GM18499 (cell line): ENCODE results near the gene ATRAID.

Experiments used
- ATAC-seq: cut with Tn5 transposase; IDR thresholded peaks from one replicate; pipeline ENCODE4 v1.9.1; 2021; ENCODE audit warnings: moderate number of reproducible peaks; ENCODE audit not compliant: insufficient read depth, unreplicated experiment

Gene ATRAID

DNA sequence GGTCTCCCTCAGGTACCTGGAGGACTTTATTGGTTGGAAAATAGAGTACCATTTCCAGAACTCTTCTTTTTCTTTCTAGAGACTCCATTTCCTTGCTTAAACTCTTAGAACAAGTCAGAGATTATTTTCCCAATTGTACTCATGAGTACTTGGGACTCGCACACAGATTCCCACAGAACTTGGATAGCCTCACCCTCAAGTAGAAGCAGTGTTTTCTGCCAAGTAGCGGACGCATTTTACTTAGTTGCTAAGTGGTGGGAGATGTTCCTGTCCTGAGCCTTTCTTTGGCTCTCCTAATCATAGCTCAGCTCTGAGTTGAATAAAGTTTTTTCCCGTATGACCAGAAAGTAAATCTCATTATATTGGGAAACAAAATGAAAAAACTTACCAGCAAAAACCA is 33.8 kb downstream of the ATRAID start:
- no peak for ATAC-seq

DNA sequence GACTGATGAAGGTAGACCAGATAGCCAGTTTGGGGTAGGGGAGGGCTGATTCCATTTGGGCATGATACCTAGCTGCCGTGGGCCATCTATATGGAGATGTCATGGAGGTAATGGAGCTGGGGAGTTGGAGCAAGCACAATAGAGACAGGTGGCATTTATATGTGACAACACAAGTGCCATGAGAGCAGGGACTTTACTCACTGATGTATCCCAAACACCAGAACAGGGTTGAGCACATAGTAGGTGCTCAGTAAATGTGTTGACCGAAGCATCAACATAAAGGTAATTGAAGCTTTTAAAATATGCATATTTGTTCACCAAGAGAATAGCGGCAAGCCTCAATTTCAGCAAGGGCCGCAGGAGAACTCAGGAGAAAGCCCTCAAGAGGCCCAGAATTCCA is 36.1 kb downstream of the ATRAID start:
- no peak for ATAC-seq

DNA sequence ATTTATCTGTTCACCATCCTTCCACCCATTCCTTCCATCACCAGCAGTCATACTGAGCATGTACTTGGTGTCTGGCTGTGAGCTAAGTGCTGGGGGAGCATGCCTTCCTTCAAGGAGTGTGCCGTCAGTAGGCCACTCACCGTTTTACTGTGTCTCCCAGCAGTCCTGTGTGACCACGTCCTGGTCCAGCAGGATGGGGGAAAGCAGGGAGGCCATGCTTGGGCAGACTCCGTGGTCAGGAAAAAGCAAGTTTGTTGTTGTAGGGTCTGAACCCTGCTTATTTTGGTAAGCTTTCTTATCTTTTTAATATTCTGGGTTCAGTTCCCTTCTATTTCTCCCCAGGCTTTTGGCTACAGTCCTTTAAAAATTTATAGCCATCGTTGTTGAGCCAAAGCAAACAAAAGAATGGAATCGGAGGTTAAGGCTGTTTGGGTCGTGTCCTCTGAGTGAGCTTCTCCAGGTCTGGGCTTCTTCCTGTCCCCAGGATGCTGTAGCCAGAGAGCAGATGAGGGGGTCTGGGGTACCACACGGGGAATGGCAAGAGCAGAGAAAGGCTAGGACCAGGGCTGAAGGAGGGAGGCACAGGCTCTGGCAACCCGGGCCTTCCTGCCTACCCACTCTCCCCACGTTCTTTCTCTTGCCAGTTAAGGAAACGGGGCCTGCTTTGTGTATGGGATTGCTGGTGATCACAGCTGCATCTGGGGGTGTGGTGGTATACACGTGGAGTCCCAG is 37.5 kb downstream of the ATRAID start:
- no peak for ATAC-seq

DNA sequence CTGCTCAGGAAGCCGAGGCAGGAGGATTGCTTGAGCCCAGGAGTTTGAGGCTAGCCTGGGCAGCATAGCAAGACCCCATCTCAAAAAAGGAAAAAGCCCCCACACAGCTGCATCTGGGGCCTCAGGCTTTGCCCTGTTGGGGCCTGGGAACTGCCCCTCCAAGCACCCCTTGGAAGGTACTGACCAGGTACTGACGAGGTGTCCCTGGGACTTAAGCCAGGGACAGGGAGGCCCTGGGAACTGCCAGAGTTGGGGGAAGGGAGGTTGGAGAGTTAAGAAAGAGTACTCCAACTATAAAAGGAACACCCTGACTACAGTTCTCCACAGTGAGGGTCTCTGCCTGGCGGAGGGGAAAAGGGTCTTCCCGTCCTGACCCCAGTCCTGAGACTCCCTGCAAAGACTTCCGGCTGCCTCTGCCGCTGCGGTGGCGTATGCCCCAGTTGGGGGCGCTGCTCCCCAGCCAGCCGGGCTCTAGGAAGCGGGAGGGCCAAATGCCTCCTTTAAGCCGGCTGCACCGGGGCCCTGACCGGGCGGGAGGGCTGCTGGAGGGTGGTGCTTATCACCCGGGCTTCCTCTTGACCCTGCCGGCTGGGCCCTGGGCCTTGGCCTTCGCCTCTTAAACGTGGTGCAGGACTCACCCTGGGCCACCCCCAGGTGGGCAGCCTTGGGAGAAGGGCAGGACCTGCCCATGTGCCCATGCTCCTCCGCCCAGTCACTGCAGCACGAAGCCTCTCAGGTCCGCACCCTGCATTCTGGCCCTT is 38.2 kb downstream of the ATRAID start:
- ATAC-seq: no peak

DNA sequence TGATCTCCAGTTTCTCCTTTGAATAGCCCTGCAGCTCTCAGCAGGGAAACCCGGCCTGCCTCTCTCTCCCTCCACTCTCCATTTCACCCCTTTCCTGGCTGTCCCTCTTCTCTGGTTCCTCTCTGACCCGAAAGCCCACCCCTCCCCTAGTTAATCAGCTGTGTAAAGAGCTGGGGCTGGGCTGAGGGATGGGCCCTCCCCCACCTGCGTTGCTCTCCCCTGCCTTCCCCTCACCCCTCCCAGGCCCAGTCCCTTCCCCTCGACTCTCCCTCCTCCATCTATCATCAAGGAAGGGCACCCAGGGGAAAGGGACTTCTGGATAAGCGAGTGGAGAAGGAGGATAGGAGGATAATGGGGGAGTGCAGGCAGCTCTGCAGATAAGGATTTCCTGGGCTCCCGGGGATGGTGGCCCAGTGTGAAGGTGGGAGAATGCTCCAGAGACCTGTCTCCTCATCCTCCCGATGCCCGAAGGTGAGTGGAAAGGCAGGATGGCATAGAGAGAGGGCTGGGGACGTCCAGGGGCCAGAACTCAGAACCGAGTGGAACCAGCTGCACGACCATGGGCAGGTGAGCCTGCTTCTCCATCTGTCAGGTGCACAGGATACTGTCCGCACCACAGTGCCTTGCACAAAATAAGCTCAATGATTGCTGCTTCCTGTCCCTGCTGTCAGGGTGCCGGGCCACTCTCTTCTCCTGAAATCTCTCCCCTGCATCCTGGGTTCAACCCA is 39.0 kb downstream of the ATRAID start:
- ATAC-seq: no peak

DNA sequence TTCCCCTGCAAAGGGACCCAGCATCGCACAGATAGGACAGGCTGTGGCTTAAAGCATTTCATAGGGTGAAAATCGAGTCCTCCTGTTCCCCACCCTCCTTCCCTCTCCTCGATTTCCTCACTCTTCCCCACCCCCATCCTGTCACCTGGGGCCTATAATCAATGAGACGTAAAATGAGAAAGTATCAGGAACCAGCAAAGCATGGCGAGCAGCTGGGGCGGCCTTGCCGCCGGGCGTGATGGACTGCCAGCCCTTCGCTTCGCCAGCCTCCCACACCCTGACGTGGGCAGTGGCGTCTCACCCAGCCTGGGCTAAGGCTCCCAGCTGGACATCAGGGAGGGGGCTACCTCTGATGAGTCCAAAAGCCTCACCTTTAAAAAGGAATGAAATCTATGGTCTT is 39.9 kb downstream of the ATRAID start:
- no peak for ATAC-seq

DNA sequence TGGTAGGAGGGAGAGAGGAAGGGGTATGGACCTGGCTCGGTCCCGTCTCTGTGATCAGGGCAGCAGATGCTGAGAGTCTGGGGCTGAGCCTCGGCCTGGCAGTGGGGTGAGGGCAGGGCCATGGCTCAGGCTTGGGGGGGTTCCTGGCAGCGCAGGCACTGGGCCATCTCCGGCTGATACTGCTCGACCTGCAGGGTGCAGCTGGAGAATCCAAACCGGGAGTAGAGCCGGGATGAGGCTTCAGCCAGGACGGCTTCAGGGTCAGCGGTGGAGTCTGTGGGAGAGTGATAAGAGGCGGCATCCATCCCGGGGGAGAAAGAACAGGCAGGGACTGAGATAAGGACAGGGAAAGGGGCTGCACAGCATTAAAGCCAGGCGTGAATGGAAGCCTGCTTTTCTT is 43.3 kb downstream of the ATRAID start:
- no peak for ATAC-seq

DNA sequence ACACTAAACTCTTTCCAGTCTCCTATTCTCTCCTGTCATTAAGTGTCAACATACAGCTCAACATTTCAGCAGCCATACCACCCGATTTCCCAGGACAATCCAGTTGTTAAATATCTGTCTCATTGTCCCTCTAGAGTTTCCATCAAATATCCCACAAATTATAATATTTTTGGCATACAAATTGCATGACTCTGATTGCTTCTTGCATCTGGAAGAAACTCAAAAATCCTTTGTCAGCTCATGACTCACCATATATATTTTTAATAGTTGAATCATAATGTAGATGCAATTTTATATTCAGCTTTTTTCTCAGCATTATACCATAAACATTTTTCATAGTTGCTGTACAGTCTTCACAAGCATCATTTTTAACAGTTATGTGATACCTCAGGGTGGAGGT is 43.8 kb downstream of the ATRAID start:
- no peak for ATAC-seq

DNA sequence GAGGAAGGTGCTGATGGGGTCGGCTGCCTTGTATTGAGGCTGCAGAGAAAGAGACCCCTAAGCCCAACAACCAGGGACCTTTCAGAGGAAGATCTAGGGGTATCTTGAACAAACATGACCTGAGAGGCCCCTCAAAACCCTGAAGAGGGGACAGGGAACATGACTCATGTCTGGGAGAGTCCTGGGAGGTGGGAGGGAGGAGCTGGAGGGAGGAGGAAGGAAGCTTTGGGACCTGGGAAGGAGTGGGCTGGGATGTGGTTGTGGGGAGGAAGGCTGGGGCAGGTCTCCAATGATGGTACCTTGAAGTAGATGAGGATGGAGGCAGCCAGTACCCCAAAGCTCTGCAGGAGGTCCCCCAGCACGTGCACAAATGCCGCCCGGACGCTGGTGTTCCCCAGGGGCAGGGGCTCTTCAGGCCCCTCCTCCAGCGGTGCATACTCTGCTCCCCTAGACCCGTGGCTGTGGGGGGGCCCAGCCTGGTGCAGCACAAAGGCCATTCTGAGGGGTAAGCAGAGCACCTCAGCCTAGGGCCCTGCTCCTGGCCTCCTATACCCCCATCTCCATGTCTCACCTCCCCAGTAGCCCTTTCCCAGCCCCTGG is 45.1 kb downstream of the ATRAID start:
- ATAC-seq: no peak

DNA sequence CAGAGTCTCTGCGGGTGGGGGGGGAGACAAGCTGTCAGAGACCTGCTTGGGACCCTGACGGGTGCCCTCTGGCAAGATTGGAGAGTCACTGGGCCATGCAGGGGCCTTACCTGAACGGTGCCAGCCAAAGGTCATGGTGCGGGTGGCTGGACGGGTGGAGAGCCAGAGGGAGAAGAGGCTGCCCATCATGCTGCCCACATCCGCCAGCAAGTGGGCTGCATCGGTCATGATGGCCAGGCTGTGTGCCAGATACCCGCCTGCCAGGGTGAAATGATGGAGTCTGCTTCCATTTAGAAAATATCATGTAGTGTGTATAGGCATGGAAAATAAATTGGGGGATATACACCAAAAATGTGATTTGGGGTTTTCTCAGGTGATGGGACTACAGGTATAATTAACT is 46.2 kb downstream of the ATRAID start:
- ATAC-seq: no peak

DNA sequence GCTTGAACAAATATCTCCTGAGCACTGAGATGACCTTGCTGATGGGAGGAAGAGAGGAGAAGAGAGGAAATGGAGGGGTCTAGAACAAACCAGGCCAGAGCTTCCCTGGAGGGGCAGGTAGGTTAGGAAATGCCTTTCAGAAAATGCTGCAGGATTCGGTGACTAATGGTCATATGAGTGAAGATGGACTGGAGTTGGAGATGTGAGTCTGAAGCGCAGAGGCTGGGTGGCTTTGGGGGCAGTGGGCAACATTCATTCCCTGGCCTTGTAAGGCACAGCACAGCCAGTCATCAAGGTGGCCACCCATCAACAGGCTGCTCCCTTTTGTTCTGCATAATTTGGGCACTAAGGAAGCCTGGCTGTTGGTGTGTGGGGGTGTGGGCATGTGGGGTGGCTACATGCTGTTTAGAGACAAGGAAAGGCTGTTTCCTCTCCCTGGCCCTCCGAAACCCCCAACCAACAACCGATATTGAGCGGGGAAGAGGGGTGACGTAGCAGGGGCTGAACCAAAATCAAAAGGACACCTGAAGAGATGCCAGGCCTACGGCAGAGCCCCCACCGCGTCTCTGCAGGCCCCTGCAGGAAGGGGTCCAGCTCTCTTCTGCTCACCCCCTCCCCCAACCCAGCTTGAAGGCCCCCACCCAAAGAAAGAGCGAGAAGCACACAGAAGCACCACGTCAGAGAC is 49.5 kb downstream of the ATRAID start:
- ATAC-seq: no peak

DNA sequence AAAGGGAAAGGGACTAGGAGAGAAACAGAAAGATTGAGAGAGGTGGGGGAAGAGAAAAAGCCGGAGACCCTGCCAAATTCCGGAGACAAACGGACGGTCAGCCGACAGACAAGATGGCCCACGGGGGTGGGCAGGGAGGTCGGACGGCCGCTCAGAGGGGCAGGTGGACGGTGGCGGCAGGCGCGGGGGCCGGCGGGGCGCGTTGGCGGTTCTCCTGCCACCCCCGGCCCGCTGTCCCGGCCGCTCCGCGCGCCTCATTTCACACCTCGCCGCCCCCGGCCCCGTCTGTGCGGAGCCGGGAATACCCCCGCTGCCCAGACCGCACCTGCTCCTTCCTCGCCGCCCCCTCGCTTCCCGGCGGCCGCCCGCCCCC is 50.1 kb downstream of the ATRAID start:
- ATAC-seq: no peak

DNA sequence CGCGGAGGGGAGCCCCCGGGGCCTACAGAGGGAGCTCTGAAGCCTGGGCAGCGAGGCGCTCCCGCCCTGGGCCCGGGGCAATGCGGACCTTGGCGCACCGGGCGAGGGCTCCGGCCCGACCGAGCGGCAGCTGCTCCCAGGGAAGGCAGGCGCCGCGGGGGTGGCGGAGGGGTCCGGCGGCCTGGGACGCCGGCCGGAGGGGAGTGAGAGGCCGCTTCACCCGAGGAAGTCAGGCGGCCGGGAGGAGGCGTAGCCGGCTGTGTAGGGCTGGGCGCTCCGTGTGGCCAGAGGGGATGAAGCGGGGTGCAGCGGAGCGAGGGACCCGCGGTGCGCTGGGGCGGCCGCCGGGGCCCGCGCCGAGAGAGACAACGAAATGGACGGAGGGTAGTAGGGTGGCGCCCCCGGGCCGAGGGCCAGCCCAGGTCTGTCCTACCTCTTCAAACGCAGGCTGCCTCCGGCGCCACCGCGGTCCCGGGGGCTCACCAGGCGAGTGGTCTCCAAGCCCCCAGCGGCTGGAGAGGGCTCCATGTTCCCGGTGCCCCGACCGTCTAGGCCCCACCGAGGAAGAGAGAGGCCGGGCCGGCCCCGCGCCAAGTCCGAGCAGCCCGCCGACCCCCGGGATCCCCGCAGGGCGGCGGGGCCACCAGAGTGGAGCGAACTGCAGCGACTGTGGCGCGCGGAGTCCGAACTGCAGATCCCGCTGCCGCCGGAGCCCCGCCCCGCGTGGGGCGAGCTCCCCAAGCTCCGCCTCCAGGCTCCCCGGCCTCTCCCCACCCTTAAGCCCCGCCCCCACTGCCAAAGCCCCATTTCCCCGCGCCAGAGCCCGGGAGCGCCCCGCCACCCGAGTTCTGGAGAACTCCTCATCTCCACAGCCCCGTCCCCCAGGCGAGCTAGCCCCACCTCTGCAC is 50.8 kb downstream of the ATRAID start, which contains the start of gene SLC30A3:
Gene SLC30A3 (minus strand): TSS at position 669 of the 908 bp plus-strand sequence. CDS start 141 bp downstream, at position 528.
- ATAC-seq: no peak

DNA sequence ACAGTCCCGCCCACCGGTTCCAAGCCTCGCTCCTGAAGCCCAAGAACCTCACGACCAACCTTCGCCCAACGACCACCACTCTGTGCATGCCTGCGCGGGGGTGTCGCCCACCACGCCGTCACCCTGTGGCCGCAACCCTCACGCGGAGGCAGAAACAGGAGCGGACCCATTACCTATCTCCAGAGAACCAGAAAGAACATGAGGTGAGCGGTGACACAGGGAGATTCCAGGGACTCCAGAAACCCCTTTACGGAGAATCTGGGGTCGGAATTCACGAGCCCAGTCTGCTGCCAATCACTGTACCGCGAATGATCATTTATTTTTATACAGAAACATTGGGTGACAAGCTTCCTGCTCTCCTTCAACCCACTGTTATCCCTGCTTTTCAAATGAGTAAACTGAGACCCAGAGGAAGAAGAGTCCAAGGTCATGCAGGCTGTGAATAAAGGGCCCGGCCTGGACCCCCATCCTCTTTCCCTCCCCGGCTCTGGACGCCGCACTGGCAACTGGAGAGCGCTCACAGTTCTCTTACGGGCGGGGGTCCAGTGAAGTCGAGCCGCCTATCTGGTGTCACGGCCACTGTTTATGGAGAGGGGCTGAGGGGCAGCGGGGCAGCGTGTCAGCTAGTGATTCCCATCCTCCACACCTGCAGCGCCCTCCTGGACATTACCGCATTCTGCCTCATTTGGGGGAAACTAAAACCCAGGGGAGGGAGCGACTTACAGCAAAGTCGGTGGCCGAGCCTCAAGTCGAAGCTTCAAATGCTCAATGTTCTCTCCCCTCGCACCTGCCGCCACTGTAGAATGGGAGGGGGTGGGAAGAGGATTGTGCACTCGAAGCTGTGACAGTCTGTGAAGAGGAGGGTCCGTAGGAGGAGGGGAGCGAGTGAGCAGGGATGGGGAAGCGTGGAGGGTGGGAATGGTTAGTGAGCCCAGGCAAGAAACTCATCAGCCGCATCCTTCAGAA is 51.7 kb downstream of the ATRAID start:
- no peak for ATAC-seq

DNA sequence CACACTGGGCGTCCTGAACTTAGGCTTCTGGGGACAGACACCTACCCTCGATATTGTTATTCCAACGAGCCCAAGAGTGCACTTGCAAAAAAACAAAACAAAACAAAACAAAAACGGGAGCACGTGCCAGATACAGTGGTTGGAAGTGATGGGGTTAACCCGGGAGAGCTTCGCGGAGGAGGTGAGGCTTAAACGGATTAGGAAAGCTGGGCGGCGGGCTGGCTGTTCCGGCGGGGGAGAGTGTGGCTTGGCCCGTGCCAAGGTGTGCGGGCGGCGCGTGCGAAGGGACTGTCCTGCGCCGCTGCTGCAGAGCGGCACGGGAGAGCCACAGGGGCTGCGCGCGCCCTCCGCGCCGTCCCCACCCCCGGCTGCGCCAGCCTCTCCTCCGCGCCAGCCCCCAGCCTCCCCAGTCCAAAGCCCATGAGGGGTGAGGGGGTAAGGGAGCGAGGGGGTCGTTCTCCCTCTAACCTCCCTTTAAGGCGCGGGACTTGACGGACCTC is 52.5 kb downstream of the ATRAID start:
- ATAC-seq: no peak

DNA sequence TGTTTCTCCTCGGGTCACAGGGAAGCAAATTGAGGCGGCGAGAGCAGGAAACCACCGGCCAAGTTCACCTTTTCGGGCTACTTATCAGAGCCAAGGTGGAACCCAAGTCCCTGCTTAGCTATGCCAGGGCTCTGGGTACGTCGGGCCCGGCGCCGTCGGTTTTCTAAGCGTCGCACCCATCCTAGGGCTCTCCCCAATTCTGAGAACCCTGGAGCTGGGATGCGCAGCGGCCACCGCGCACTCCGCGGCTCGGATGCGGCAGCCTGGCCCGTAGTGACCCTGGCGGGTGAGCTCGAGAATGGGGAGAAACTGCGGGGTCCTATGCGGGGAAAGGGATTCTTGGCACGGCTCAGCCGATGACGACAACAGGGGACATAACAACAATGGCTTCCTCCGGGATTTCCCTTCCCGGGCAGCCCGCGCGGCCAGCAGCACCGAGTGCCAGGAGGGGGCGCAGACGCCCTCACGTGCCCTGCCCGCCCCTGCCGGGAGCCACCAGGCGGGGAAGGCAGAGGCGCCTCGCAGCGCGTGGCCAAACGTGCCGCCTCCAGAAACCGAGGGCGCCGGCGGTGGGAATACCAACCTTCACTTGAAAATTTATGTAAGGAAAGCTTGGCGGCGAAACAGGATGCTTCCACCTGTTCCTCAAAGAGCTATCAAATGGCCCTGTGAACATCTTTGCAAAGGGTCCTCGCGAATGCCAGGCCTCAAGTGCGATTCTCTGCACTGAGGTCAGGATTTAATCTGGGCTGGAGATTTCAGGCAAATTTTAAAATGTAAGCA is 53.1 kb downstream of the ATRAID start:
- no peak for ATAC-seq

DNA sequence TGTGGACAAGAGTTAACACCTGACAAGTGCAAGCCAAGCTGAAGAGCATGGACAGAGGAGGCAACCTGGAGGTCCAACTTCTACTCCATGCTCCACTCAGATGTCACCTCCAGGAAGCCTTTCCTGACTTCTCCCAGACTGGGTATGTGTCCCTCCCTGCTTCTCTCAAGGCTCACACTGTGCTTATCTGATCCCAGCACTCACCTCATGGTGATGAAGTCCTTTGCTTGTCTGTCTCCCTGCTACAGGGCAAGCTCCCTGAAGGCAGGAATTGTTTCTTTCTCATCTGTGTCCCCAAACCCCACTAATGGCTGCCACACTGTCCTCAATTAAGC is 53.7 kb downstream of the ATRAID start:
- no peak for ATAC-seq
